Tibial nerve (tissue), 4 donors: ENCODE results near the gene EIF2S1. TPM values are rescaled to one million over a fixed set of nuclear protein-coding genes. Genes with fewer than 3 reads are reported as not detected.

Source experiments
- DNase-seq, 2 donors: peaks; one replicate each; pipeline ENCODE4 v3.0.0-alpha.2; 2019; ENCODE audit warnings: low spot score in 2 of 2
- H3K27ac ChIP-seq, 4 donors: fragments of 200-600 bp; sonication (generic) in 3 of 4; one replicate each; pipeline ENCODE4 v1.5.1; 2017 to 2019; ENCODE audit warnings: mild to moderate bottlenecking in 1 of 4
- H3K27me3 ChIP-seq, 2 donors: fragments of 200-600 bp; sonication (generic) in 1 of 2; one replicate each; pipeline versions ENCODE4 v1.5.1 to v1.6.0; 2017 to 2019
- H3K36me3 ChIP-seq, 3 donors: fragments of 200-600 bp; sonication (generic); one replicate each; pipeline ENCODE4 v1.5.1; 2018 to 2019
- H3K4me1 ChIP-seq, 4 donors: fragments of 200-600 bp; sonication (generic) in 3 of 4; one replicate each; pipeline ENCODE4 v1.5.1; 2017 to 2019
- H3K4me3 ChIP-seq, 4 donors: fragments of 200-600 bp; sonication (generic) in 3 of 4; one replicate each; pipeline ENCODE4 v1.5.1; 2017 to 2019; ENCODE audit warnings: mild to moderate bottlenecking in 1 of 4, moderate library complexity in 1 of 4
- H3K9me3 ChIP-seq, 4 donors: fragments of 200-600 bp; sonication (generic) in 3 of 4; one replicate each; pipeline ENCODE4 v1.5.1; 2017 to 2019
- CTCF ChIP-seq, 5 experiments: fragments of 200-600 bp in 3 of 5; fragments of 450-650 bp in 2 of 5; sonication (generic) in 3 of 5; IDR thresholded peaks; one replicate each; pipeline ENCODE4 v1.5.1; 2016 to 2019; ENCODE audit warnings: antibody characterized with exemption in 5 of 5, mild to moderate bottlenecking in 3 of 5, moderate library complexity in 2 of 5
- EP300 ChIP-seq, 2 donors: sonication (generic); formaldehyde crosslinking; IDR thresholded peaks; one replicate each; pipeline ENCODE4 v1.6.1; 2017; ENCODE audit warnings: antibody characterized with exemption in 2 of 2, mild to moderate bottlenecking in 1 of 2
- POLR2A ChIP-seq, 2 donors: fragments of 450-650 bp; IDR thresholded peaks; one replicate each; pipeline ENCODE4 v1.6.1; 2017; ENCODE audit warnings: antibody characterized with exemption in 2 of 2, mild to moderate bottlenecking in 2 of 2, moderate library complexity in 2 of 2
- WGBS, 2 donors: methylation state at CpG; one replicate each; pipeline ENCODE4 v1.1.5; 2018; 5-methylcytosine and 5-hydroxymethylcytosine counted together
- total RNA-seq, 4 donors: library from RNA; depleted of rRNA; stranded (reverse); fragments of >200 nt; gene quantifications; one replicate each; pipeline ENCODE4 v1.1.0, GENCODE V29; 2016

The EIF2S1 gene
- total RNA-seq, 4 donors from 2014 or later = 34.8 to 71.9 (median 61.3) TPM

DNA sequence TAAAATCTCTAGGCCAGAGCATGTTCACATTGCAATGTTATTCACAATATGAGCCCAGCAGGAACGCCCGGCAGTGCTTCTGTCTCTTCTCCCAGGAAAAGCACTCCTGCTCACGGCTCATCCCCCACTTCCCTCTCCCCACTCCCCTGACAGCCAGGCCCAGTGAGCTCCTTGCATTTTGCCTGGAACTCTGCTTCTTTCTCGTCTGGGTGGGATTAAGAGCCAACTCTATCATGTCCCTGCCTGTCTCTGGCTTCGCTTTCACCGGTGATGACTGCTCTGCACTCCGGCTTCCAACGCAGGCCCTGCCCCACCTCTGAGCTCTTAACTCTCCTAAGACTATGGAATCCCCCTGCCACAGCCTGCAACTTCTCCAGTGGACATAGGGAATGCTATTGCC, 49.3 kb downstream of the EIF2S1 start:
- Histone ChIP-seq H3K4me1 (peaks cover 0 to 11% (median 3%) of the 10 kb centered on the region in 4 donors), H3K36me3 (no peaks in the 10 kb centered on the region), H3K4me3 (no peak overlapping the region), H3K27me3 (peaks cover 0 to 14% of the 10 kb centered on the region in 2 donors), H3K27ac (no peak overlapping the region), H3K9me3 (no peaks in the 10 kb centered on the region)
- TF ChIP-seq POLR2A (IDR thresholded peaks at IDR 0.05) = no peak
- no peak for TF ChIP-seq EP300 (IDR thresholded peaks at IDR 0.05)
- no peak for TF ChIP-seq CTCF (IDR thresholded peaks at IDR 0.05)
- WGBS, 2 donors = 64 to 76% methylated on average over 8 of the region's 8 CpGs
- DNase-seq = no peak

- Histone ChIP-seq H3K9me3 (no peaks in the 10 kb centered on the region), H3K27ac (no peak overlapping the region), H3K27me3 (peaks cover 0 to 14% of the 10 kb centered on the region in 2 donors), H3K4me1 (peaks cover 0 to 11% (median 3%) of the 10 kb centered on the region in 4 donors), H3K36me3 (no peaks in the 10 kb centered on the region), H3K4me3 (no peak overlapping the region)
- TF ChIP-seq CTCF (IDR thresholded peaks at IDR 0.05) (no peak), POLR2A (IDR thresholded peaks at IDR 0.05) (no peak), EP300 (IDR thresholded peaks at IDR 0.05) (no peak)
- DNase-seq = no peak
- WGBS, 2 donors = 81 to 85% methylated on average over 9 of the region's 9 CpGs
Observed at GRCh38 chr14:67410313-67410712, 50.2 kb downstream of the EIF2S1 start.

- TF ChIP-seq EP300 (IDR thresholded peaks at IDR 0.05) (no peak), CTCF (IDR thresholded peaks at IDR 0.05) (no peak), POLR2A (IDR thresholded peaks at IDR 0.05) (no peak)
- Histone ChIP-seq H3K9me3 (no peaks in the 10 kb centered on the region), H3K27me3 (peaks cover 0 to 14% of the 10 kb centered on the region in 2 donors), H3K27ac (peak overlapping the region in 1 of 4 donors; percentile 62), H3K4me3 (peak overlapping the region; percentile 8 to 48 (median 34)), H3K36me3 (no peaks in the 10 kb centered on the region), H3K4me1 (peaks cover 0 to 11% (median 3%) of the 10 kb centered on the region in 4 donors)
- DNase-seq = no peak
- WGBS, 2 donors = 44 to 60% methylated on average over 8 of the region's 8 CpGs
Observed at GRCh38 chr14:67411370-67411769, 51.2 kb downstream of the EIF2S1 start.

GRCh38 chr14:67411820-67412421, 51.8 kb downstream of the EIF2S1 start, which contains the start of gene PLEK2:
TSS of gene PLEK2 (minus strand) at chr14:67412165. CDS start at chr14:67412059, 106 bp downstream.
- no peak for DNase-seq
- Histone ChIP-seq H3K4me3 (peak within 1 kb of the TSS; percentile 8 to 48 (median 34)), H3K27ac (peak within 1 kb of the TSS in 1 of 4 donors; percentile 62), H3K9me3 (no peaks in the 10 kb centered on the region), H3K4me1 (peaks cover 0 to 11% (median 3%) of the 10 kb centered on the region in 4 donors), H3K36me3 (no peaks in the 10 kb centered on the region), H3K27me3 (peaks cover 0 to 14% of the 10 kb centered on the region in 2 donors)
- no peak for TF ChIP-seq POLR2A (IDR thresholded peaks at IDR 0.05)
- no peak for TF ChIP-seq CTCF (IDR thresholded peaks at IDR 0.05)
- no peak for TF ChIP-seq EP300 (IDR thresholded peaks at IDR 0.05)
- 5 to 6% methylated on average over 19 to 44 of the region's 63 CpGs for WGBS, 2 donors
